GM12865 (cell line): ENCODE results near the gene PIK3CD.
A peak's percentile ranks its signal among the peaks of the same experiment; 100 is the strongest.
"Not testable (repeated sequence)": the region's sequence is repeated elsewhere in the genome, so short reads cannot be mapped to it uniquely, and the experiment has no call there.

Source experiments
- DNase-seq: peaks from one replicate; pipeline ENCODE4 v3.0.0; 2010; ENCODE audit warnings: low read depth
- H3K4me3 ChIP-seq: 2 replicates; pipeline ENCODE4 v1.5.1; 2011; ENCODE audit warnings: mild to moderate bottlenecking, low read depth, low read length, control low read depth
- CTCF ChIP-seq: IDR thresholded peaks from 2 replicates; pipeline ENCODE4 v1.5.1; 2011; ENCODE audit warnings: low read length, control low read depth, low read depth, inconsistent platforms; ENCODE audit not compliant: insufficient read depth; ENCODE audit errors: missing control alignments

Gene PIK3CD

GRCh38 chr1:9710037-9710436 is 58.5 kb downstream of the PIK3CD start:
- no peak for DNase-seq
- no peak overlapping the region for H3K4me3 ChIP-seq
- TF ChIP-seq CTCF = no peak

DNA sequence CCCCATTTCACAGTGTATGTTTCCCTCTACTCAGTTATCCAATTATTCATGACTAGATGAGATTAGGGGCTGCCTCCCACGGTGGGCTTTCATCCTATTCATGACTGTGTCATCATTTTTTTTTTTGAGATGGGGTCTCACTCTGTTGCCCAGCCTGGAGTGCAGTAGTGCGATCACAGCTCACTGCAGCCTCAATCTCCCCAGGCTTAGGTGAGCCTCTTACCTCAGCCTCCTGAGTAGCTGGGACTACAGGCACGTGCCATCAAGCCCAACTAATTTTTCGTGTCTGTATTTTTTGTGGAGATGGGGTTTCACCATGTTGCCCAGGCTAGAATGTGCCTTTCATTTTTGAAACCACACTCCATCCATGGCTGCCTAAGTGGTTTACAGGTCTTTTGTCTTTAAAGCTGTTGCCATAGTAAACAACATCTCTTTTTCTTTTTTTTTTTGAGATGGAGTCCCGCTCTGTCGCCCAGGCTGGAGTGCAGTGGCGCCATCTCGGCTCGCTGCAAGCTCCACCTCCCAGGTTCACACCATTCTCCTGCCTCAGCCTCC is 60.0 kb downstream of the PIK3CD start:
- DNase-seq = no peak
- H3K4me3 ChIP-seq = no peak overlapping the region
- TF ChIP-seq CTCF = no peak

- DNase-seq, H3K4me3 ChIP-seq: not testable (repeated sequence)
These were observed 61.2 kb downstream of the PIK3CD start for GRCh38 chr1:9712767-9713166.

- H3K4me3 ChIP-seq = no peak overlapping the region
- DNase-seq = no peak
- TF ChIP-seq CTCF = no peak
These were observed 62.8 kb downstream of the PIK3CD start for GRCh38 chr1:9714257-9714718.

- TF ChIP-seq CTCF = no peak
- no peak for DNase-seq
These were observed 64.2 kb downstream of the PIK3CD start for GRCh38 chr1:9715536-9716226.

DNA sequence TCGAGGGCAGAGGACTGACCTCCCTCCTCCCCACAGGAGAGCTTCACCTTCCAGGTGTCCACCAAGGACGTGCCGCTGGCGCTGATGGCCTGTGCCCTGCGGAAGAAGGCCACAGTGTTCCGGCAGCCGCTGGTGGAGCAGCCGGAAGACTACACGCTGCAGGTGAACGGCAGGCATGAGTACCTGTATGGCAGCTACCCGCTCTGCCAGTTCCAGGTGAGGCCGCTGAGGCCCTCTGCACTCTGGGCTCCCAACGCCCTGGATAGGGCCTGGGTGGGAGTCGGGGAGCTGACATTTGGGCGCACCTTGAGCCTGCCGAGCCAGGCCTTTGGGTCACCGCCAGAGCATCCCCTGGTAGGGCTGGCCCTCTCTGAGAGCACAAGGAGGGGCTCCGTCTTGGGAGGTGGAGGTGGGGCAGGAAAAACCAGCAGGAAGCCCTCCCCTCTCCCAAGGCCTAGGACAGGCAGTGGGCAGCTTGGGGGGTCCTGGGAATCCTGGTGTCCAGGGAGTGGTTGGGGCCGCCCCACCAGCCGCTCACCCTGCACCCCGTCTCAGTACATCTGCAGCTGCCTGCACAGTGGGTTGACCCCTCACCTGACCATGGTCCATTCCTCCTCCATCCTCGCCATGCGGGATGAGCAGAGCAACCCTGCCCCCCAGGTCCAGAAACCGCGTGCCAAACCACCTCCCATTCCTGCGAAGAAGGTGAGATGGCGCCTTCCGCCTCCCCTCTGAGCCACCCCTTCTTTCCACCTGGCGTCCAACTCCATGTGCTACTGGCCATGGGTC is 65.1 kb downstream of the PIK3CD start:
- peak overlapping the region; percentile 23 for H3K4me3 ChIP-seq
- DNase-seq = no peak
- TF ChIP-seq CTCF = no peak

More at GRCh38 chr1:9715536-9716226, 64.2 kb downstream of the PIK3CD start:
- H3K4me3 ChIP-seq = no peak overlapping the region
